DND-41 (cell line): ENCODE results near the gene NT5DC3.

Experiments used
- ATAC-seq: fragments of 200-7000 bp; cut with Tn5 transposase; 3 replicates; pipeline ENCODE4 v1.9.1; 2021; ENCODE audit warnings: low read depth; ENCODE audit not compliant: insufficient read depth
- DNase-seq: peaks from one replicate; pipeline ENCODE4 v3.0.0-alpha.2; 2020
- H2AFZ ChIP-seq: 2 replicates; pipeline ENCODE4 v1.6.0; 2012; ENCODE audit warnings: low read depth, low read length
- H3K27ac ChIP-seq: 2 replicates; pipeline ENCODE4 v1.5.1; 2012; ENCODE audit warnings: low read length, inconsistent platforms
- H3K27me3 ChIP-seq: fragments of 200-600 bp; sonication (generic); 2 replicates; pipeline ENCODE4 v1.6.0; 2012; ENCODE audit warnings: low read length, mild to moderate bottlenecking, inconsistent platforms; ENCODE audit not compliant: insufficient read depth, poor library complexity
- H3K36me3 ChIP-seq: 2 replicates; pipeline ENCODE4 v1.5.1; 2012; ENCODE audit warnings: low read length, inconsistent platforms; ENCODE audit not compliant: insufficient read depth
- H3K4me1 ChIP-seq: 2 replicates; pipeline ENCODE4 v1.5.1; 2012; ENCODE audit warnings: mild to moderate bottlenecking, low read length; ENCODE audit not compliant: insufficient read depth
- H3K4me2 ChIP-seq: 2 replicates; pipeline ENCODE4 v1.6.0; 2012; ENCODE audit warnings: mild to moderate bottlenecking, moderate library complexity, low read length, inconsistent platforms; ENCODE audit not compliant: insufficient read depth
- H3K4me3 ChIP-seq, 2 experiments: fragments of 200-600 bp in 1 of 2; shearing (Covaris generic) in 1 of 2; 2 replicates each; pipeline ENCODE4 v1.5.1; 2012 to 2016; ENCODE audit warnings: inconsistent platforms in 2 of 2, low read length in 2 of 2, mild to moderate bottlenecking in 2 of 2, low read depth in 1 of 2, moderate library complexity in 1 of 2
- H3K79me2 ChIP-seq: 2 replicates; pipeline ENCODE4 v1.6.0; 2012; ENCODE audit warnings: low read length, inconsistent platforms; ENCODE audit not compliant: insufficient read depth
- H3K9ac ChIP-seq: 2 replicates; pipeline ENCODE4 v1.6.0; 2012; ENCODE audit warnings: low read depth, mild to moderate bottlenecking, inconsistent platforms, low read length, moderate library complexity
- H3K9me3 ChIP-seq: 2 replicates; pipeline ENCODE4 v1.5.1; 2012; ENCODE audit warnings: low read length, moderate library complexity, mild to moderate bottlenecking, inconsistent platforms; ENCODE audit not compliant: insufficient read depth, severe bottlenecking
- H4K20me1 ChIP-seq: 2 replicates; pipeline ENCODE4 v1.6.0; 2012; ENCODE audit warnings: low read length; ENCODE audit not compliant: insufficient read depth
- EZH2 ChIP-seq: IDR thresholded peaks from 3 replicates; pipeline ENCODE4 v1.6.1; 2012; ENCODE audit warnings: borderline replicate concordance, low read depth, mild to moderate bottlenecking, moderate library complexity, low read length, inconsistent platforms; ENCODE audit not compliant: severe bottlenecking
- TF ChIP-seq, protein P1 (sequence below): IDR thresholded peaks from 2 replicates; pipeline ENCODE4 v1.5.1; 2012; ENCODE audit warnings: borderline replicate concordance, low read length, moderate library complexity, mild to moderate bottlenecking; ENCODE audit not compliant: poor library complexity, severe bottlenecking; ENCODE audit errors: extremely low read depth

Gene NT5DC3

DNA sequence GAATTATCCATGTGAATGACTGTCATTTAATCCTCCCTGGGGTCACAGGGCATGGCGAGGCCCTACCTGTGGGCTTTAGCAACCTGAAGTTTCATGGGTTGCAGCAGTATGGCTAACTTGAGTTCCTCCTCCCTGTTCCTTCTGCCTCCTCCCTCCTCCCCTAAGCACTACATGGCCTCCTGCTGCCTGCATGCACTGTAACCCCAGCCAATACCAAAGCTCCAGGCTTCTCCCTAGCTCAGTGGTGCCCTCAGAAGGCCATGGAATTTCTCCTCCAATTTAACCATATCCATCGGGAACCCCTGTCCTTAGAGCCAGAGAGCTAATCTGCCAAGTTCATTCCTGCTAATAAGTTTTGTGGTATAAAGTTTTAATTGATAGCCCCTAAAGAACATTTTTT lies 95.1 kb downstream of the NT5DC3 start:
- ATAC-seq (no peak), DNase-seq (no peak)
- Histone ChIP-seq H3K36me3 (no peaks in the 10 kb centered on the region), H3K4me3 (no peak overlapping the region), H3K79me2 (no peaks in the 10 kb centered on the region), H3K4me2 (no peak overlapping the region), H3K9ac (no peak overlapping the region), H3K27ac (no peak overlapping the region), H4K20me1 (peaks cover 5% of the 10 kb centered on the region; the same call in 1 of the 2 replicates), H3K4me1 (no peaks in the 10 kb centered on the region), H3K9me3 (no peaks in the 10 kb centered on the region), H2AFZ (no peak overlapping the region), H3K27me3 (peaks cover 1% of the 10 kb centered on the region)
- TF ChIP-seq, protein P1, sequence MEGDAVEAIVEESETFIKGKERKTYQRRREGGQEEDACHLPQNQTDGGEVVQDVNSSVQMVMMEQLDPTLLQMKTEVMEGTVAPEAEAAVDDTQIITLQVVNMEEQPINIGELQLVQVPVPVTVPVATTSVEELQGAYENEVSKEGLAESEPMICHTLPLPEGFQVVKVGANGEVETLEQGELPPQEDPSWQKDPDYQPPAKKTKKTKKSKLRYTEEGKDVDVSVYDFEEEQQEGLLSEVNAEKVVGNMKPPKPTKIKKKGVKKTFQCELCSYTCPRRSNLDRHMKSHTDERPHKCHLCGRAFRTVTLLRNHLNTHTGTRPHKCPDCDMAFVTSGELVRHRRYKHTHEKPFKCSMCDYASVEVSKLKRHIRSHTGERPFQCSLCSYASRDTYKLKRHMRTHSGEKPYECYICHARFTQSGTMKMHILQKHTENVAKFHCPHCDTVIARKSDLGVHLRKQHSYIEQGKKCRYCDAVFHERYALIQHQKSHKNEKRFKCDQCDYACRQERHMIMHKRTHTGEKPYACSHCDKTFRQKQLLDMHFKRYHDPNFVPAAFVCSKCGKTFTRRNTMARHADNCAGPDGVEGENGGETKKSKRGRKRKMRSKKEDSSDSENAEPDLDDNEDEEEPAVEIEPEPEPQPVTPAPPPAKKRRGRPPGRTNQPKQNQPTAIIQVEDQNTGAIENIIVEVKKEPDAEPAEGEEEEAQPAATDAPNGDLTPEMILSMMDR = no peak
- no peak for TF ChIP-seq EZH2

DNA sequence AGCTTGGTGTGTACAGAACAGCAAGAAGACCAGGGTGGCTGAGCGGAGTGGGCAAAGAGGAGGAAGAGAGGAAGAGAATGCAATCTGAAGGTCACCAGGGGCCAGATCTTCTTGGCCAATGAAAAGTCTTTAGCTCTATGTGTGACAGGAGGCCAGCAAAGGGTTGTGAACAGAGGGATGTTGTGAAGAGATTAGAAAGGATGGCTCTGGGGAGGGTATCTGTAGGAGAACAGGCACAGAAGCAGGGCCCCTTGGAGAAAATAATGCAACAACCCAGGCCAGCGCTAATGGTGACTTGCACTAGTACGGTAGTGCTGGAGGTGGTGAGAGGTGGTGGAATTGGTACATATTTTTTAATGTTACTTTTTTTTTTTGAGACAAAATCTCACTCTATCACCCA lies 97.2 kb downstream of the NT5DC3 start:
- no peaks in the 10 kb centered on the region for H3K79me2 ChIP-seq
- no peaks in the 10 kb centered on the region for H3K4me1 ChIP-seq
- no peak overlapping the region for H2AFZ ChIP-seq
- no peak overlapping the region for H3K27ac ChIP-seq
- no peaks in the 10 kb centered on the region for H3K36me3 ChIP-seq
- ATAC-seq (no peak), DNase-seq (no peak)
- TF ChIP-seq, protein P1 = no peak
- H3K27me3 ChIP-seq = no peaks in the 10 kb centered on the region
- H4K20me1 ChIP-seq = peaks cover 2% of the 10 kb centered on the region; the same call in 1 of the 2 replicates
- H3K9me3 ChIP-seq = no peaks in the 10 kb centered on the region
- no peak overlapping the region for H3K9ac ChIP-seq
- no peak overlapping the region for H3K4me3 ChIP-seq
- H3K4me2 ChIP-seq = no peak overlapping the region

DNA sequence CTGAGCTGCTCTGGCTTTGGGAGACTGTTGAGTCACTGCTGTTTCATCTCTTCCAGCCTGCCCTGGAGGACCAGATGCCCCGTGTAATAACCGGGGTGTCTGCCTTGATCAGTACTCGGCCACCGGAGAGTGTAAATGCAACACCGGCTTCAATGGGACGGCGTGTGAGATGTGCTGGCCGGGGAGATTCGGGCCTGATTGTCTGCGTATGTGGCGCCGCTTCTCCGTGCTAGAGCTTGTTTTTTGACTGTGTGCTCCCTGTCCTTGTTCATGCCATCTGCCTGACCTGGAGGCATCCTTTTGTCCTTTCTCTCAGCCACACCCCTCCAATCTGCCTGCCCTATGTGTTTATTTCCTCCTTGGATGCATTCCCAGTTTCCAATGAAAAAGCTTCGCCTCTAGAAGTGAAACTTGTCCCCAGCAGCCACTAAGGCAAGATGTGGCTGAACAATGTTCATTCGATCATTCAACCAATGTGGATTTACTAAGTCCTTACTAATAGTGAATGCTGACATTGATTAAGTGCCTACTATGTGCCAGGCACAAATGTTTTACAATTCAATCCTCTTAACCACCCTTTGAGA lies 98.6 kb downstream of the NT5DC3 start:
- Histone ChIP-seq H3K9me3 (no peaks in the 10 kb centered on the region), H3K4me1 (no peaks in the 10 kb centered on the region), H3K27ac (no peak overlapping the region), H3K4me3 (no peak overlapping the region), H3K27me3 (no peaks in the 10 kb centered on the region), H3K79me2 (no peaks in the 10 kb centered on the region), H3K36me3 (no peaks in the 10 kb centered on the region), H3K9ac (no peak overlapping the region), H2AFZ (no peak overlapping the region), H4K20me1 (no peaks in the 10 kb centered on the region), H3K4me2 (no peak overlapping the region)
- TF ChIP-seq, protein P1 = no peak
- no peak for TF ChIP-seq EZH2
- ATAC-seq (no peak), DNase-seq (no peak)

DNA sequence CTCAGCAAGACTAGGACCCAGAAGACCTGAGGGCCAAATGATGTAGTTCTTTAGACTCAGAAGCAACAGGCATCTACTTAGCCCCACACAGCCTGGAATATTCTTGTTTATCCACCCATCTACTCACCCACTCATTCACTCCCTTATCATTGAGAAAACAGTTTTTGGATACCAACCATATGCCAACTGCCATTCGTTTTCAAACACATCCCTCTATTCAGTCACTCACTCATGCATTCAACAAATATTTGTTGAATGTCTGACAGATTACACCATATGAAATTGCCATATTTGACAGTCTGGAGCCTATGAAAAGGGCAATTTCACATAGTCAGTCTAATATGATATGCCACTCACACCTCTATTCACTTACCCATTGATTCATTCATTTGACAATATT lies 103.2 kb downstream of the NT5DC3 start:
- no peaks in the 10 kb centered on the region for H3K79me2 ChIP-seq
- no peaks in the 10 kb centered on the region for H3K27me3 ChIP-seq
- no peaks in the 10 kb centered on the region for H3K36me3 ChIP-seq
- no peak overlapping the region for H3K4me2 ChIP-seq
- H3K27ac ChIP-seq = no peak overlapping the region
- H3K9ac ChIP-seq = no peak overlapping the region
- no peak overlapping the region for H2AFZ ChIP-seq
- H3K9me3 ChIP-seq = peaks cover 1% of the 10 kb centered on the region
- TF ChIP-seq, protein P1 = no peak
- ATAC-seq (no peak), DNase-seq (no peak)
- H4K20me1 ChIP-seq = no peaks in the 10 kb centered on the region
- no peak overlapping the region for H3K4me3 ChIP-seq
- H3K4me1 ChIP-seq = no peaks in the 10 kb centered on the region
